HG03066 (cell line): ENCODE measurements around the gene LCOR.
"Not testable (repeated sequence)": the region's sequence is repeated elsewhere in the genome, so short reads cannot be mapped to it uniquely, and the experiment has no call there.

Source experiments
- ATAC-seq: cut with Tn5 transposase; IDR thresholded peaks from one replicate; pipeline ENCODE4 v1.9.1; 2021; ENCODE audit warnings: low read depth; ENCODE audit not compliant: unreplicated experiment

Gene LCOR

GRCh38 chr10:96831867-96832720, at the start of gene LCOR:
LCOR (plus strand) TSS chr10:96832298; CDS start chr10:96949058, 116,760 bp downstream.
- ATAC-seq = peak; percentile 54

GRCh38 chr10:96784253-96784652, 47.8 kb upstream of the LCOR start:
- ATAC-seq = no peak

- no peak for ATAC-seq
Measured at GRCh38 chr10:96789571-96790108, 42.5 kb upstream of the LCOR start.

GRCh38 chr10:96791902-96792301, 40.2 kb upstream of the LCOR start:
- ATAC-seq = no peak

- no peak for ATAC-seq
Measured at GRCh38 chr10:96794836-96795733, 37.0 kb upstream of the LCOR start.

GRCh38 chr10:96797485-96797884, 34.6 kb upstream of the LCOR start:
- ATAC-seq = no peak

- ATAC-seq = no peak
Measured at GRCh38 chr10:96803288-96803664, 28.8 kb upstream of the LCOR start.

GRCh38 chr10:96814264-96814663, 17.8 kb upstream of the LCOR start:
- ATAC-seq = no peak

- not testable (repeated sequence) for ATAC-seq
Measured at GRCh38 chr10:96818971-96819370, 13.1 kb upstream of the LCOR start.

- no peak for ATAC-seq
Measured at GRCh38 chr10:96820765-96821164, 11.3 kb upstream of the LCOR start.

GRCh38 chr10:96826438-96826837, 5.7 kb upstream of the LCOR start:
- no peak for ATAC-seq

GRCh38 chr10:96828609-96829008, 3.5 kb upstream of the LCOR start:
- ATAC-seq = no peak

- ATAC-seq = no peak
Measured at GRCh38 chr10:96829029-96829773, 2.9 kb upstream of the LCOR start.

GRCh38 chr10:96830511-96831199, 1.4 kb upstream of the LCOR start:
- no peak for ATAC-seq

- no peak for ATAC-seq
Measured at GRCh38 chr10:96831200-96831866, 765 bp upstream of the LCOR start.

GRCh38 chr10:96832721-96833219, 672 bp downstream of the LCOR start:
- peak; percentile 52 for ATAC-seq

GRCh38 chr10:96833220-96834001, 1.3 kb downstream of the LCOR start:
- ATAC-seq = peak; percentile 7

GRCh38 chr10:96834120-96834519, 2.0 kb downstream of the LCOR start:
- no peak for ATAC-seq
